ENCODE results near the gene PTX4. TPM values are rescaled to one million over a fixed set of nuclear protein-coding genes. Genes with fewer than 3 reads are reported as not detected.
A peak's percentile ranks its signal among the peaks of the same experiment; 100 is the strongest.

Gene PTX4, protein sequence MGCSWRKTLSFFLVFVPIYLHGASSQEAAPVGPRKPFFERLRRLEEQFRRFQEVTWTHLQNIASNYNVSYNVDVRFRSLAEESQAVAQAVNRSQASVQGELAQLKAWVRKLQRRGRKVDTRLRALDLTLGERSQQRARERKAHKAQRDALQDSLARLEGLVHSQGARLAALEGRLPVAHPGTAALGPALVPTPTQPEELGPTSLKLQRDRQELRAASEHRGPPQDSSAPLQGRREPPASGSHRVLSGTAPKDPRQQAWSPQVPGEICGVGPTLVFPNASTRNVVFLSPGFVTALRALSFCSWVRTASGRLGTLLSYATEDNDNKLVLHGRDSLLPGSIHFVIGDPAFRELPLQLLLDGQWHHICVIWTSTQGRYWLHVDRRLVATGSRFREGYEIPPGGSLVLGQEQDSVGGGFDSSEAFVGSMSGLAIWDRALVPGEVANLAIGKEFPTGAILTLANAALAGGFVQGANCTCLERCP
- total RNA-seq = not detected in 2 replicates
- long read RNA-seq = 0 reads

DNA sequence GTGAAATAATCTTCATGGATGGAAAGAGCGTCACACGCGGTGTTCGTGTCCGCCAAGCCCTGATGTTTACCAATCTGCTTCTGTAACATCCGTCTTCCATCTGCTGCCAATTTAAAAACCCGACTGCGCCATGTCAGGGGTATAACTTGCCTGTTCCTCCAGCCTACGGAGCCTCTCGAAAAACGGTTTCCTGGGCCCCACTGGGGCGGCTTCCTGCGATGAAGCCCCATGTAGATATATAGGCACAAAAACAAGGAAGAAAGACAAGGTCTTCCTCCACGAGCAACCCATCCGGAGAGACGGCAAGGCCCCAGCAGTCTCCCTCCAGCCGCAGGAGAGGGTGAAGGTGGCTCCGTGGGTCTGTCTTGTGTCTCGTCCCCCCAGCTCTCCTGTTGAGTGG is at the start of gene PTX4:
TSS of gene PTX4 (minus strand) at position 326 of the 400 bp plus-strand sequence. CDS start at position 291, 35 bp downstream.
- Mint-ChIP-seq H3K9me3 (ENCODE audit: low read depth) (no peaks in the 10 kb centered on the region), H3K27ac (no peak within 1 kb of the TSS), H3K36me3 (ENCODE audit: insufficient read depth) (no peaks in the 10 kb centered on the region), H3K4me1 (ENCODE audit: low read depth) (peaks cover 8% of the 10 kb centered on the region), H3K27me3 (peaks cover 12% of the 10 kb centered on the region), H3K4me3 (ENCODE audit: low read depth) (no peak within 1 kb of the TSS)
- TF ChIP-seq, protein P1, sequence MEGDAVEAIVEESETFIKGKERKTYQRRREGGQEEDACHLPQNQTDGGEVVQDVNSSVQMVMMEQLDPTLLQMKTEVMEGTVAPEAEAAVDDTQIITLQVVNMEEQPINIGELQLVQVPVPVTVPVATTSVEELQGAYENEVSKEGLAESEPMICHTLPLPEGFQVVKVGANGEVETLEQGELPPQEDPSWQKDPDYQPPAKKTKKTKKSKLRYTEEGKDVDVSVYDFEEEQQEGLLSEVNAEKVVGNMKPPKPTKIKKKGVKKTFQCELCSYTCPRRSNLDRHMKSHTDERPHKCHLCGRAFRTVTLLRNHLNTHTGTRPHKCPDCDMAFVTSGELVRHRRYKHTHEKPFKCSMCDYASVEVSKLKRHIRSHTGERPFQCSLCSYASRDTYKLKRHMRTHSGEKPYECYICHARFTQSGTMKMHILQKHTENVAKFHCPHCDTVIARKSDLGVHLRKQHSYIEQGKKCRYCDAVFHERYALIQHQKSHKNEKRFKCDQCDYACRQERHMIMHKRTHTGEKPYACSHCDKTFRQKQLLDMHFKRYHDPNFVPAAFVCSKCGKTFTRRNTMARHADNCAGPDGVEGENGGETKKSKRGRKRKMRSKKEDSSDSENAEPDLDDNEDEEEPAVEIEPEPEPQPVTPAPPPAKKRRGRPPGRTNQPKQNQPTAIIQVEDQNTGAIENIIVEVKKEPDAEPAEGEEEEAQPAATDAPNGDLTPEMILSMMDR (IDR thresholded peaks at IDR 0.05; ENCODE audit: unreplicated experiment) = no peak
- DNase-seq (ENCODE audit: low spot score, unreplicated experiment) = no peak

DNA sequence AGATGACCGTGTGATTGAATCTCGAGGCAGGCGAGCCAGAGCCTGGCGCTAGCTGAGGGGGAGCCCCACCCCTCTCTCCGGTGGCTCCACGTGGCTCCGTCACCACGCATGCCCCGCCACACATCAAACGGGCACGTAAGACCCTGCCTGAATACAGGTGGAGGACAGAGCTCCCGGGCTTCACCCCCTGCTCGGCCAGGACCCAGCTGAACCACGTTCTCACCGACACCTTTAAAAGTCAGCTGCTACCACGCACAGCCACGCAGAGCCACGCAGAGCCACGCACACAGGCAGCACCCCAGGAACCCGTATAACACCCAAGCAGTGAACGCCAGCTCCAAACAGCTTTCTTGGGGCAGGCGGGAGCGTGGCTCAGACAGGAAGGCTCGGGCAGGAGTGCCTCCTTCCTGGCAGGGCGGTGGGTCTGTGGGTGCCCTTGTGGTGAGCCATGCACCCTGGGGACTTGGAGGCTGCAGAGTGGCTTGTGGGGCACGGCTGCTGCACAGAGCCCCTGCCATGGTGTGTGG is 49.1 kb upstream of the PTX4 start:
- Mint-ChIP-seq H3K27me3 (no peaks in the 10 kb centered on the region), H3K27ac (no peak overlapping the region), H3K36me3 (ENCODE audit: insufficient read depth) (no peaks in the 10 kb centered on the region), H3K4me1 (ENCODE audit: low read depth) (no peaks in the 10 kb centered on the region), H3K9me3 (ENCODE audit: low read depth) (no peaks in the 10 kb centered on the region), H3K4me3 (ENCODE audit: low read depth) (no peak overlapping the region)
- TF ChIP-seq, protein P1 (IDR thresholded peaks at IDR 0.05; ENCODE audit: unreplicated experiment) = no peak
- no peak for DNase-seq (ENCODE audit: low spot score, unreplicated experiment)

DNA sequence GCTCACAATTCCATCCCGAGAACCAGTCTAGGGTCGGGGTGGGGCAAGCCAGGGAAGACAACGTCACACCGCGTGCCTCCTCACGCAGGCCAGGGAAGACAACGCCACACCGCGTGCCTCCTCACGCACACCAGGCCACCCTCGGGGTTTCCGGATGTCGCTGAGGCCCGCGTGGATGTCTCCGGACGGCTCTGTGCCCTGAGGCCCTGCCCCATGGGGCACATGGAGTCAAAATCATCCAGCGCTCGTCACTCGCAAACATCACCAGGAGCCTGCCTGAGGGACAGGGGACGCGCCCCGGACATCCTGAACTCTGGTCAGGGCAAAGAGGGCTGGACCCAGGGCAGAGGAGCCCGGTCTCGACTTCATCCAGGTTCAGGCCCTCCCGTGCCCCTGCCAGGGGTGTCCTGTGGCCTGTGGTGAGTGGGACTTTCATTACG is 48.4 kb upstream of the PTX4 start:
- peak overlapping the region; percentile 68 for H3K27ac Mint-ChIP-seq
- no peaks in the 10 kb centered on the region for H3K36me3 Mint-ChIP-seq (ENCODE audit: insufficient read depth)
- no peak for DNase-seq (ENCODE audit: low spot score, unreplicated experiment)
- no peaks in the 10 kb centered on the region for H3K4me1 Mint-ChIP-seq (ENCODE audit: low read depth)
- no peaks in the 10 kb centered on the region for H3K27me3 Mint-ChIP-seq
- H3K4me3 Mint-ChIP-seq (ENCODE audit: low read depth) = no peak overlapping the region
- TF ChIP-seq, protein P1 (IDR thresholded peaks at IDR 0.05; ENCODE audit: unreplicated experiment) = no peak
- H3K9me3 Mint-ChIP-seq (ENCODE audit: low read depth) = no peaks in the 10 kb centered on the region

DNA sequence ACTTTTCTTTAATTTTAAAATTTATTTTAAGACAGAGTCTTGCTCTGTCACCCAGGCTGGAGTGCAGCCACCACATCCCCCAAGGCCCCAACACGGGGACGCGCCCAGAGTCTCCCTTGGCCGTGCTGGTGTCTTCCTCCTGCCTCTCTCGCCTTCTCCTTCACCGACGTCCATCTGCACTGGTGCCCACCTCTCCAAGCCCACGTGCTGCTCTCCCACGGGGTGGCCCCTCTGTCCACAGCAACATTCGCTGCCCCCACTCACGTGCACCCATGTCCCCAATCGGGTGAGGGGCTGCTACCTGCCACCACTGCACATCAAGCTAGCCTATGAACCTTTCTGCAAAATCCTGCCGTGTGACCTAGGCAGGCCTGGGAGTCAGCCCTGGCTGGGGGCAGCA is 47.9 kb upstream of the PTX4 start:
- TF ChIP-seq, protein P1 (IDR thresholded peaks at IDR 0.05; ENCODE audit: unreplicated experiment) = no peak
- DNase-seq (ENCODE audit: low spot score, unreplicated experiment) = no peak
- Mint-ChIP-seq H3K9me3 (ENCODE audit: low read depth) (no peaks in the 10 kb centered on the region), H3K4me1 (ENCODE audit: low read depth) (no peaks in the 10 kb centered on the region), H3K4me3 (ENCODE audit: low read depth) (no peak overlapping the region), H3K36me3 (ENCODE audit: insufficient read depth) (no peaks in the 10 kb centered on the region), H3K27me3 (no peaks in the 10 kb centered on the region), H3K27ac (peak overlapping the region; percentile 68)

DNA sequence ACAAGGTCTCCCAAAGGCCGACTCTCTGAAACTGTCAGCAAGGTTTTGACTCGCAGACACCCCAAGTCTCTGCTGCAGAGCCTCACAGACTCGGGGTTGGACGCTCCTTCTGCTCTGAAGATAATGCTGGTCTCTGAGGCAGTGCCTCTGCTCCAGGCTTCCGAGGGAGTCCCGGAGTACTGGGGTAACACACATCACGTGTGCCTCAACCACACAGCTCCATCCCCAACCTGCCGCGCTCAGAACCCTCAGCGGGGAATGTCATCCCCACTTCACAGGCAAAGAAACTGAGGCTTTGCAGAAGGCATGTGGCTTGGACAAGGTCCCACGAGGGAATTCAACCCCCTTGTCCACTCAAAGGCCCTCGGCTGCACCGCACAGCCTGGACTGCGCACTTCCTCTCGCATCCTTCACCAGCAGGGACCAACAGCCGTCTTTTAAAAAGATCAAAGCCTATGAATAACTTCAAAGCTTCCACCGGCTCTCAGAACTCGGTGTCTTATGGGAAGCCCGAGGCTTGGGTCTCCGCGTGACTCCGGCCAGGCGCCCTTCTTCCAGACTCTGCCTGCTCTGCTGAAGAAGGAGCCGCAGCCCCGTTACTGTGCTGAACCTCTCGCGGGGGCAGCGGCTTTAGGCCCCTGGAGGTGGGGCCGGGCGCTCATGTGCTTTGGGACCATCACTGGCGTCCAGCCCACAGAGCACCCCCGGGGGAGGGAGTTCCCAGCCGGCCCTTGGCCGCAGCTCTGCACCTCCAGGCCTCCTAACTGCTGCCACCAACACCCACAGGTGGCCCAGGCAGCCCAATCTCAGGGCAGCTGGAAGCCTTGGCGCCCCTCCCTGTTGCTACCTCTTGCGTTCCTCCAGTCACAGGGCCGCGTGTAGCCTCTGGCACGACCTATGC is 46.9 kb upstream of the PTX4 start:
- no peaks in the 10 kb centered on the region for H3K36me3 Mint-ChIP-seq (ENCODE audit: insufficient read depth)
- DNase-seq (ENCODE audit: low spot score, unreplicated experiment) = no peak
- no peaks in the 10 kb centered on the region for H3K9me3 Mint-ChIP-seq (ENCODE audit: low read depth)
- H3K4me3 Mint-ChIP-seq (ENCODE audit: low read depth) = no peak overlapping the region
- no peaks in the 10 kb centered on the region for H3K4me1 Mint-ChIP-seq (ENCODE audit: low read depth)
- no peaks in the 10 kb centered on the region for H3K27me3 Mint-ChIP-seq
- no peak overlapping the region for H3K27ac Mint-ChIP-seq
- TF ChIP-seq, protein P1 (IDR thresholded peaks at IDR 0.05; ENCODE audit: unreplicated experiment) = no peak

All from progenitor cell of endocrine pancreas (in vitro differentiated cells).